Heart right ventricle (tissue), 16 donors: ENCODE results near the gene ADIRF. TPM values are rescaled to one million over a fixed set of nuclear protein-coding genes. Genes with fewer than 3 reads are reported as not detected.
A peak's percentile ranks its signal among the peaks of the same experiment; 100 is the strongest.

ENCODE experiments used
- ATAC-seq, 8 donors: fragments of 200-7000 bp; cut with Tn5 transposase; one replicate each; pipeline ENCODE4 v1.9.1; 2020; ENCODE audit warnings: mild to moderate bottlenecking in 8 of 8, moderate library complexity in 8 of 8, moderate number of reproducible peaks in 1 of 8
- DNase-seq, 2 donors: peaks; one replicate each; pipeline ENCODE4 v3.0.0-alpha.2; 2020
- H3K27ac ChIP-seq, 10 donors: fragments of 200-600 bp; sonication (generic) in 2 of 10; one replicate each; pipeline versions ENCODE4 v1.5.0 to v1.8.0; 2020 to 2022; ENCODE audit warnings: mild to moderate bottlenecking in 3 of 10
- H3K27me3 ChIP-seq, 7 donors: fragments of 200-600 bp; one replicate each; pipeline ENCODE4 v1.8.0; 2021 to 2022; ENCODE audit warnings: mild to moderate bottlenecking in 2 of 7
- H3K36me3 ChIP-seq, 9 donors: fragments of 200-600 bp; sonication (generic) in 1 of 9; one replicate each; pipeline versions ENCODE4 v1.5.0 to v1.8.0; 2020 to 2022; ENCODE audit warnings: mild to moderate bottlenecking in 2 of 9
- H3K4me1 ChIP-seq, 9 donors: fragments of 200-600 bp; sonication (generic) in 1 of 9; one replicate each; pipeline versions ENCODE4 v1.5.0 to v1.8.0; 2020 to 2022; ENCODE audit warnings: mild to moderate bottlenecking in 4 of 9
- H3K4me3 ChIP-seq, 10 donors: fragments of 200-600 bp; sonication (generic) in 2 of 10; one replicate each; pipeline versions ENCODE4 v1.5.0 to v1.8.0; 2020 to 2022; ENCODE audit warnings: mild to moderate bottlenecking in 7 of 10, moderate library complexity in 2 of 10
- H3K9me3 ChIP-seq, 11 donors: fragments of 200-600 bp in 10 of 11; sonication (generic) in 2 of 11; one replicate each; pipeline versions ENCODE4 v1.5.0 to v1.8.0; 2013 to 2022; ENCODE audit warnings: mild to moderate bottlenecking in 2 of 11, control low read depth in 1 of 11, moderate library complexity in 1 of 11
- WGBS, 2 donors: extraction: QIAGEN DNeasy Blood & Tissue Kit; methylation state at CpG; one replicate each; pipeline ENCODE4 v1.1.7; 2013; ENCODE audit warnings: inconsistent platforms in 1 of 2; 5-methylcytosine and 5-hydroxymethylcytosine counted together
- intact Hi-C, 10 donors: fragments of 100-400 bp; cut with DNase I; formaldehyde crosslinking; loops; one replicate each; pipeline versions ENCODE4 v1.11.1 to v1.14.2; 2022
- polyA plus RNA-seq, 2 donors: library from polyadenylated mRNA; stranded (reverse); fragments of 200-250 nt; gene quantifications; one replicate each; pipeline ENCODE4 v1.2.3, GENCODE V29; 2013
- total RNA-seq, 10 donors: library from RNA; stranded (reverse); fragmentation: NEBNext Ultra II Directional in 3 of 10; extraction: Animal tissue kit (Norgen Biotek cat#: 25700) in 3 of 10; gene quantifications; one replicate each; pipeline versions ENCODE4 v1.2.1 to v1.2.4, GENCODE V29; 2021 to 2023
- TF ChIP-seq, protein P1 (sequence below), 9 donors: fragments of 200-600 bp; sonication (generic) in 2 of 9; IDR thresholded peaks; one replicate each; pipeline versions ENCODE4 v1.5.0 to v1.8.0; 2021 to 2022; ENCODE audit warnings: antibody characterized with exemption in 9 of 9, mild to moderate bottlenecking in 5 of 9, moderate library complexity in 1 of 9
- donor health status: Arrhythmogenic right ventricular cardiomyopathy.
- donor health status: ischemic (EF 13 %, LVEDD 7.1; RV severe dilation, severe dysfunction).
- donor health status: healthy with polysubstance abuse.
- donor health status: DM: no; HTN: yes; CAD: no.
- donor health status: DM: no; HTN: no; CAD: no.
- donor health status: ischemic (EF 25% LVEDD 6.9; RV normal size, moderate dysfunction).
- donor health status: ischemic (EF 25% LVEDD 5.7; RV mildly dilated, moderate dysfunction).
- donor health status: healthy.
- donor health status: DM: yes; HTN: yes; CAD: no.
- donor health status: Ischemic cardiomyopathy.
- donor health status: ischemic (EF 35%, LVEDD 5.7; RV mildly dilated, moderate dysfunction).
- donor health status: nonischemic (EF 11% LVEDD 7.7; RV severe dilation, severe dysfunction).
- donor health status: DM: yes; HTN: yes; CAD: no.
- donor health status: PGD.
- donor health status: ischemic (EF 29% LVEDD 5.4; RV normal size, mild dysfunction).
- donor health status: nonischemic (EF 23%, LVEDD 6.1; RV moderate dilation, normal function).

Gene ADIRF
- total and polyA plus RNA-seq, 12 donors, result 18.5 to 234 (median 42.2) TPM

DNA sequence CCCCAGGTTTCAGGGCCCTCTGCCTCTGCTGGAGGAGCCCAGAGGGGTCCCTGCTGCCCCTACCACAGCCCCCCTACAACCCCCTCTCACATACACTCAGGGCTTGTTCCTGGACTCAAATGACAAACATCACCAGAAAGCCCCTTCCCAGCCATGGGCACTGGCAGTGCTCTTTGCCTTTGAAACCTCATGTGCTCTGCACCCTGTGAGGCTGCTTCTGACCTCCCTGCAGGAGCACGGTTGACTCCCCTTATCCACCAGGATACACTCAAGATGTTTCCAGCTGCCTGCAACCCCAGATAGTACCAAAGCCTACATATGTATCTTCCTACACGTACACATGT is 3.5 kb upstream of the ADIRF start:
- Histone ChIP-seq H3K9me3 (no peaks in the 10 kb centered on the region), H3K36me3 (peaks cover 0 to 8% (median 0%) of the 10 kb centered on the region in 9 donors), H3K4me1 (peaks cover 13 to 55% (median 46%) of the 10 kb centered on the region in 9 donors), H3K27me3 (peaks cover 0 to 23% (median 0%) of the 10 kb centered on the region in 7 donors), H3K27ac (no peak overlapping the region), H3K4me3 (no peak overlapping the region)
- intact Hi-C loops, result no loop called here
- WGBS, 2 donors, result 87 to 91% methylated on average over 2 of the region's 2 CpGs
- DNase-seq (no peak), ATAC-seq (no peak)
- TF ChIP-seq, protein P1, sequence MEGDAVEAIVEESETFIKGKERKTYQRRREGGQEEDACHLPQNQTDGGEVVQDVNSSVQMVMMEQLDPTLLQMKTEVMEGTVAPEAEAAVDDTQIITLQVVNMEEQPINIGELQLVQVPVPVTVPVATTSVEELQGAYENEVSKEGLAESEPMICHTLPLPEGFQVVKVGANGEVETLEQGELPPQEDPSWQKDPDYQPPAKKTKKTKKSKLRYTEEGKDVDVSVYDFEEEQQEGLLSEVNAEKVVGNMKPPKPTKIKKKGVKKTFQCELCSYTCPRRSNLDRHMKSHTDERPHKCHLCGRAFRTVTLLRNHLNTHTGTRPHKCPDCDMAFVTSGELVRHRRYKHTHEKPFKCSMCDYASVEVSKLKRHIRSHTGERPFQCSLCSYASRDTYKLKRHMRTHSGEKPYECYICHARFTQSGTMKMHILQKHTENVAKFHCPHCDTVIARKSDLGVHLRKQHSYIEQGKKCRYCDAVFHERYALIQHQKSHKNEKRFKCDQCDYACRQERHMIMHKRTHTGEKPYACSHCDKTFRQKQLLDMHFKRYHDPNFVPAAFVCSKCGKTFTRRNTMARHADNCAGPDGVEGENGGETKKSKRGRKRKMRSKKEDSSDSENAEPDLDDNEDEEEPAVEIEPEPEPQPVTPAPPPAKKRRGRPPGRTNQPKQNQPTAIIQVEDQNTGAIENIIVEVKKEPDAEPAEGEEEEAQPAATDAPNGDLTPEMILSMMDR (IDR thresholded peaks at IDR 0.05), result no peak

DNA sequence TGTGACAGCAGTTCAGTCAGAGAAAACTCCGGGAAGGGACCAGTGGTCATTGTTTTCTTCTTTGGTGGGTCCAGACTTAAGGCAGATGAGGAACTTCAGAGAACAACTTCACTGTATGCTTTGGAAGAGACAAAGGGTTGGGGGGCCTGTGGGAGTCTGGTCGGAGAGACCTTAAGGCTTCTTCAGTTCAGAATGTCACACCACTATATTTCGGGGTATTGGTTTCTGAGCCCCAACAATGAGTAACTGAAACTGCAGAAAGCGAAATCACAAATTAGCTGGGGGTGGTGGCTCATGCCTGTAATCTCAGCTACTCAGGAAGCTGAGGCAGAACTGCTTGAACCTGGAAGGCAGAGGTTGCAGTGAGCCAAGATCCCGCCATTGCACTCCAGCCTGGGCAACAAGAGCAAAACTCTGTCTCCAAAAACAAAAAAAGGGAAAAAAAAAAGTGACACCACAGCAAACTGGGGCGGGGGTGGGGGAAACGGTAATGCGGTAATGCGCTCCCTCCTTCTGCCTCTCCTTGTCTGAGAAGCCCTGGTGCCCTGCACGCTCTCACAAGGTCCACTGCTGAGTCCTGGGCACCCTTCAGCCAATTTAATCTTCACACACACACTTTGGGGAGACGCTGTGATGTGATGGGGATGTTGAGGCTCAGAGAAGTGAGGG is 2.2 kb upstream of the ADIRF start:
- intact Hi-C loops, result loop anchor here in 1 of 10 donors (2.0 kb wide), 1 partner anchor 27 kb away; no protein-coding TSS in a partner anchor
- Histone ChIP-seq H3K9me3 (no peaks in the 10 kb centered on the region), H3K4me3 (peak overlapping the region in 3 of 10 donors; percentile 26 to 33 (median 32)), H3K27ac (peak overlapping the region in 7 of 10 donors; percentile 38 to 61 (median 52)), H3K4me1 (peaks cover 9 to 55% (median 43%) of the 10 kb centered on the region in 9 donors), H3K36me3 (peaks cover 0 to 8% (median 0%) of the 10 kb centered on the region in 9 donors), H3K27me3 (peaks cover 0 to 36% (median 0%) of the 10 kb centered on the region in 7 donors)
- ATAC-seq (no peak), DNase-seq (no peak)
- TF ChIP-seq, protein P1 (IDR thresholded peaks at IDR 0.05), result no peak
- WGBS, 2 donors, result 52 to 58% methylated on average over 11 of the region's 11 CpGs

DNA sequence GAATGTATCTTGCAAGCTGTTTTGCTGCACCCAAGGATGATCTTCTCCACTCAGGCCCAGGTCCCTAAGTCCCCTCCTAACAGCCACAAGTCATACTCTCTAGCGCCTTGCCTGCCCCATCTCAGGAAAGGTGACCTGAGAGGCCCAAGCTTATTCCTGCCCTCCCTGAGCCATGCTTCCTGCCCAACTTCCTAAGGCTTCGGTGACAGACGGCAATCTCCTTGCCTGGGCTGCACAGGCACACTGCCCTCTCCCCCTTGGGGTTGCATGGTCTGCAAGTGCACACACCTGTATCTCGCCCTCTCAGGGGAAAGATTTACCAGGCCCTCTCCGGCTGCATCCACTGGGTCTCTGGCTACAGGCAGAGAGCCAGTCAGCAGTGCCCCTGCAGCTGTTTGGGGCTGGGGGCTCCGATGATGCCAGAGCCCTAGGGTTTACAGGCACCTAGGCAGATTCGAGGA is 771 bp upstream of the ADIRF start:
- intact Hi-C loops, result loop anchor here in 1 of 10 donors (2.0 kb wide), 1 partner anchor 29 kb away; no protein-coding TSS in a partner anchor
- WGBS, 2 donors, result 70 to 75% methylated on average over 7 of the region's 7 CpGs
- DNase-seq (no peak), ATAC-seq (no peak)
- H3K27ac ChIP-seq, result peak overlapping the region in 9 of 10 donors; percentile 85 to 98 (median 95)
- H3K36me3 ChIP-seq, result no peaks in the 10 kb centered on the region
- no peaks in the 10 kb centered on the region for H3K9me3 ChIP-seq
- peaks cover 13 to 67% (median 50%) of the 10 kb centered on the region in 9 donors for H3K4me1 ChIP-seq
- peak overlapping the region in 8 of 10 donors; percentile 62 to 79 (median 69) for H3K4me3 ChIP-seq
- TF ChIP-seq, protein P1 (IDR thresholded peaks at IDR 0.05), result no peak
- peaks cover 0 to 47% (median 0%) of the 10 kb centered on the region in 7 donors for H3K27me3 ChIP-seq

DNA sequence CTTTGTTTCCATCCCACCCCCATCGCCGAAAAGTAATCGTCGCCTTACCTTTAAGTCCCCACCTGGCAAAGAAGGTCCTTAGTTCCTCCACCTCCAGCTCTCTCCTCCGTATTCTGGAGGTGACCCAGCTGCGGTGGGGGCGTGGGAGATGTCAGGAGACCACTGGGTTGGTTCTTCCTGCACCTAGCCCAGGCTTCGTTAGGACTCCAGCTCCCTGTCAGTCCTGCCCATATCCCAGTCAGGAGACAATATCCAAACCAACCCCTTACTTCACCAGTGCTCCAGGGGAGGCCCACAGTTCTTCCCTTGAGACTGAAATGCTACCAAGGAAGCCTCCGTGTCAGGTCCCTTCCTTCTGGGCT is 693 bp downstream of the ADIRF start:
- TF ChIP-seq, protein P1 (IDR thresholded peaks at IDR 0.05), result no peak
- H3K4me1 ChIP-seq, result peaks cover 13 to 67% (median 50%) of the 10 kb centered on the region in 9 donors
- H3K4me3 ChIP-seq, result peak overlapping the region; percentile 56 to 79 (median 69)
- WGBS, 2 donors, result 47 to 51% methylated on average over 9 of the region's 9 CpGs
- H3K27ac ChIP-seq, result peak overlapping the region; percentile 85 to 98 (median 94)
- no peaks in the 10 kb centered on the region for H3K9me3 ChIP-seq
- intact Hi-C loops, result no loop called here
- ATAC-seq, result no peak
- H3K36me3 ChIP-seq, result no peaks in the 10 kb centered on the region
- H3K27me3 ChIP-seq, result peaks cover 0 to 47% (median 0%) of the 10 kb centered on the region in 7 donors
- DNase-seq, result no peak
